Measurements from ENCODE around the gene CCDC30.

The CCDC30 gene

DNA sequence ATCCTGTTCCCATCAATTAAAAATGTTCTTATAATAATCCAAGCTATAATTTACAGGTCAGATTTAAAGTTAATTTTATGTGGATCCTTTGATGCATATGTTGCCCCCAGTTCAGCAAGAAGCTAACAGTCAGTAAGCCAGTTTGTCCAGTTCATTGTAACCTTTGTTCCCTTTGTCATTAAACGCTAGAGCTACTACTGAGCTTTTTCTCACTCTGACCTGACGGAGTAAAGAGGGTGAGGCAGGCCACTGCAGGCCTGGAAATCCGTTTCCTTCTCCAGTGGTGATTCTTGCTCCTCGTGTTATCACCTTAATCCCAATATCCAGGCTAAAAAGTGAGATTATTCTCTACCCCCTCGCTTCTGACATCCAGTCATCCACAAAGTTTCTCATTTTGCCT, 229.4 kb downstream of the CCDC30 start:
- no peak for DNase-seq (ENCODE audit: low read depth)

DNA sequence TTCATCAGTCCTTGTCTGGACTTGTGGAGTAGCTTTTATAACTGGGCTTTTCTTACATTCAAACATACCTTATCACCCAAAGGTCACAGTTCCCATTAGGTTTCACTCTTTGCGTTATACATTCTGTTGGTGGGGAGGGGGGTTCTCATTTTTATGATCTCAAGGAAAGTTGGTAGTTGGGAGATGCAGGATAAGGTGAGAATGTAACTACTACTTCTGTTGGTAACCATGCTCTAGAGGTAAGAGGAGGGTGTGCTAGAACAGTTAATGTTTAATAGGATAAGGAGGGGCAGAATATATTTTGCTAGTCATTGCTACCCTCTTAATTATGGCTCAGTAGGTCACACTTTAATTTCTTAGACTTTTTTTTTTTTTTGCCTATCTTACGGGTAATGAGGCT, 229.8 kb downstream of the CCDC30 start:
- DNase-seq (ENCODE audit: low read depth) = no peak

DNA sequence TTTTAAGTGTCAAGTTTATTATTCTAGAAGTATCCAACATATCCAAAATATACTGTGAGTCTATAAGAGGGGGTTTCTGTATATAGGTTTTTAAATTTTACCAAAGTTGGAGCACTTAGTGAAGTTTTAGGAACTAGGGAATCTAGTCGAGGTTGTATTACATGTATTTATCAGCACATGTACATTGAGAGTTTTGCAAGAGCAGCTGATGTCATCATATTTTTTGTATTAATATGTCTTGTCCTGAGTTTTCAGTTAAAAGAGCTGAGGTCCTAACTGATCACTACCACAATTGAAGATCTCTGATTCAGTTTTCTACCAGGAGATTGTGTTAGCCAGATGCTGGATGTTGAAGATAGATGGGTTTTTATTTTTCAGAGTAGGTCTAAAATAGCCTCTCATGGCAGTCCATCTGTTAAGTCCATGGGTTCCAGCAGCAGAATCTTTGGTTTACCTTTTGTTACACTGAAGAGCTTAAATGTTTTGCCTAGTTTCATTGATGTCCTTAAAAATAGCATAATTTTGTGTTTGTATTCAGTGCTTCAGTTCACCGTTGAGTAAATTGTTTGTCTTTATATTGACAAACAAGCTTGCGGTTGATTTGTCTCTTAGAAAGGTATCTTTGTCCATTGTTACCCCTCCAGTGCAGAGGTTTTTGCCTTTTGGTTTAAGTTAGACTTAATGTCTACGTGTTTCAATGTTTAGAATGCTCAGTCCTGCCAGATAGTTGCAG, 235.2 kb downstream of the CCDC30 start:
- DNase-seq (ENCODE audit: low read depth) = no peak

DNA sequence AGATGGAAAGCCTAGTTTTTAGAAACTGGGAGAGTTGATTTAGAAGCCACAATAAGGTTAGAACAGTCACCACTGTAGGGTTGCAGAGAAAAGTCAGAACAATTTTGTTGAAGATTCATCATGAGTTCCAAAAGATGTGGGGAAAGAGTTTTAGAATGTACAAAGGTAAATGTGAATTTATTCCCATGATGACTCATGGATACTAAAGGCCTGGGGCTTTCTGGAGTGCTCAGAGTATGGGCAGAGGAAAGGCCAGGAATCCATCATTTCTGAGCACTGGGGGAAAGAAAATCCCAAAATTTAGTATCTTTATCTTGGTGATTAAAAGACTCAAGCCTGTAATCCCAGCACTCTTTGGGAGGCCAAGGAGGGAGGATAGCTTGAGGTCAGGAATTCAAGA, 236.9 kb downstream of the CCDC30 start:
- DNase-seq (ENCODE audit: low read depth) = no peak

DNA sequence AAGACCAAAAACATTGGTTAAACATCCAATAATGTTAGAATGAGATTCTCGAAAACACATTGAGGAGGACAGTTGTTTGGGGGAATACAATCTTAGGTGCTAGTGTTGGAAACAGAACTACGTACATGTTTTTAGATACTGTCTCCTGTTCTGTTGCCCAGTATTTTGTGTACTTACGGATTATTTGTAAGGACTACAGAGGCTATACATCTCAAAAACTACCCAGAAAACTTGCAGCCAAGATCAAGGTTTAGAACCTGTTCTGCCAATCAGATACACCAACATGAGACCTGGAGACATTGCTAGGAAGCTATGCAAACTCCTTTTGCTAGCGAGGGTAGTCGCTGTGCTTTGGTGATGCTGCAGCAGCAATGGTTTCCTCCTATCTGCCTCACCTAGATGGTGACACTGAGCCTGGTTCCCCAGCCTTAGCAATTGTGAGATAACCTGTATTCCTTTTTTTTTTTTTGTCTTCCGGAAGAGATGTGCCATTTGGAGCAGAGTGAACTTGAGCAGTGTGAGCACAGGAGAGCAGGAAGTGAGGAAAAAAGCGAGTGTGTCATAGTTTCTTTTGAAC, 240.9 kb downstream of the CCDC30 start:
- DNase-seq (ENCODE audit: low read depth) = no peak
